ENCODE results near the gene DYNC1LI1.

The DYNC1LI1 gene

DNA sequence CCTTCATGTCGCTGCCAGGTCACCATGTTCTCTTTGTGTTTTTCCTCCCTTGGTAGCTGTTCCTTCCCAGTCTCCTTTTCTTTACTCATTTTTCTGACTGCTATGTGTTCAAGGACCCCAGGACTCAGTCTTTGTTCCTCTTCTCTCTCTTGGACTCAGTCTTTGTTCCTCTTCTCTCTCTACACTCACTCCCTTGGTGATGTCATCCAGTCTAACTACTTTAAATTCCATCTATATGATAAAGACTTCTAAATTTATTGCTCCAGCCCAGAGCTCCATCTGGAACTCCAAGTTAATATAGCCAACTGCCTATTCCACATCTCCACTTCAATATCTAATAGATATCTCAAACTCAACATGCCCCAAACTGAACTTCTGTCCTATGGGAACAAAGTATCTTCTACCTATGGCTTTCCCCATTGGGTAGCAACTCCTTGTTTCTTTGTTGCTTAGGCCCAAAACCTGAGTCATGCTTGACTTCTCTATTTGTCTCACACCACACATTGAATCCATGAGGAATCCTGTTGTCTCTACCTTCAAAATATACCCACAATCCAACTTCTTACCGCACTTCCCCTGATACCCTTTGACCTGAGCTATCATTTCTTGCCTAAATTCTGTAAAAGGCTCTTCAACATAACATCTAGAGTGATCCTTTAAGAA is 4.9 kb upstream of the DYNC1LI1 start:
- TF ChIP-seq, protein P1, sequence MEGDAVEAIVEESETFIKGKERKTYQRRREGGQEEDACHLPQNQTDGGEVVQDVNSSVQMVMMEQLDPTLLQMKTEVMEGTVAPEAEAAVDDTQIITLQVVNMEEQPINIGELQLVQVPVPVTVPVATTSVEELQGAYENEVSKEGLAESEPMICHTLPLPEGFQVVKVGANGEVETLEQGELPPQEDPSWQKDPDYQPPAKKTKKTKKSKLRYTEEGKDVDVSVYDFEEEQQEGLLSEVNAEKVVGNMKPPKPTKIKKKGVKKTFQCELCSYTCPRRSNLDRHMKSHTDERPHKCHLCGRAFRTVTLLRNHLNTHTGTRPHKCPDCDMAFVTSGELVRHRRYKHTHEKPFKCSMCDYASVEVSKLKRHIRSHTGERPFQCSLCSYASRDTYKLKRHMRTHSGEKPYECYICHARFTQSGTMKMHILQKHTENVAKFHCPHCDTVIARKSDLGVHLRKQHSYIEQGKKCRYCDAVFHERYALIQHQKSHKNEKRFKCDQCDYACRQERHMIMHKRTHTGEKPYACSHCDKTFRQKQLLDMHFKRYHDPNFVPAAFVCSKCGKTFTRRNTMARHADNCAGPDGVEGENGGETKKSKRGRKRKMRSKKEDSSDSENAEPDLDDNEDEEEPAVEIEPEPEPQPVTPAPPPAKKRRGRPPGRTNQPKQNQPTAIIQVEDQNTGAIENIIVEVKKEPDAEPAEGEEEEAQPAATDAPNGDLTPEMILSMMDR (IDR thresholded peaks at IDR 0.05; ENCODE audit: extremely low read depth, insufficient read depth, missing control alignments) = no peak
- in situ Hi-C loops (cut with MboI; ENCODE audit: low pct_unique_long_range_greater_than_20kb, low sequenced_read_pairs, unreplicated experiment) = no loop called here
- no peak for DNase-seq (ENCODE audit: low spot score)

DNA sequence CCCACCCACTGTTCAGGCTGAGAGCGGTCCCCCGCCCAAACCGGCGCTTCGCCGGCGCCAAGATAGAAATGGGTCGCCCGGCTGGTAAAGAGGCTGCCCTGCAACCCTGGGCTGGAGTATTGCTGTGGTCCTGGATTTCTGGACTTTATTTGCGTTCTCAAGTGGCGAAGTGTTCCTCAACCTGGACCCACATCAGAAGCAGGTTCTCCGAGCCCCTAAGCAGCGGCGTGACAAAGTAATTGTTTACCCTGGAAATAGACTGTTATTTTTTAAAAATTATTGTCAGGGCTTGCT is 481 bp upstream of the DYNC1LI1 start:
- no peak for DNase-seq (ENCODE audit: low spot score)
- TF ChIP-seq, protein P1 (IDR thresholded peaks at IDR 0.05; ENCODE audit: extremely low read depth, insufficient read depth, missing control alignments) = no peak
- in situ Hi-C loops (cut with MboI; ENCODE audit: low pct_unique_long_range_greater_than_20kb, low sequenced_read_pairs, unreplicated experiment) = no loop called here

GRCh38 chr3:32569540-32570420 is 878 bp downstream of the DYNC1LI1 start:
- DNase-seq (ENCODE audit: low spot score) = peak; percentile 50

DNA sequence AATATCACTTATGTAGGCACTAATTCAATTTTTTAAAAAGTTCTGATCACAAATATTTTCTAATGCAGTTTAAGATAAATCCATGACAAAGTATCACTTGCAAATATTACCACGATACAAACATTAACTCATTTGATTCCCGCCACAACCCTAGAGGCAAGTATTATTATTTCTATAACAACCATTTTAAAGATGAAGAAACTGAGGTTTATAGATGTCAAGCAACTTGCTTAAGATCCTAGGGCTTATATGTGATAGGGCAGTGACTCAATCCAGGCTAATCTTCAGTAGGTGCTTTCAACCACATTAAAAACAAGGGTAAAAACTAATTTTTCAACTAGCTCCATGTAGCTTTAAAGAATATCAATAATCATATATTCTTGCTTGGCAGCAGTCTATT is 1.7 kb downstream of the DYNC1LI1 start:
- no peak for DNase-seq (ENCODE audit: low spot score)
- TF ChIP-seq, protein P1 (IDR thresholded peaks at IDR 0.05; ENCODE audit: extremely low read depth, insufficient read depth, missing control alignments) = no peak
- in situ Hi-C loops (cut with MboI; ENCODE audit: low pct_unique_long_range_greater_than_20kb, low sequenced_read_pairs, unreplicated experiment) = no loop called here

More at GRCh38 chr3:32569540-32570420, 878 bp downstream of the DYNC1LI1 start:
- TF ChIP-seq, protein P1 (IDR thresholded peaks at IDR 0.05; ENCODE audit: extremely low read depth, insufficient read depth, missing control alignments) = no peak
- in situ Hi-C loops (cut with MboI; ENCODE audit: low pct_unique_long_range_greater_than_20kb, low sequenced_read_pairs, unreplicated experiment) = no loop called here

DNA sequence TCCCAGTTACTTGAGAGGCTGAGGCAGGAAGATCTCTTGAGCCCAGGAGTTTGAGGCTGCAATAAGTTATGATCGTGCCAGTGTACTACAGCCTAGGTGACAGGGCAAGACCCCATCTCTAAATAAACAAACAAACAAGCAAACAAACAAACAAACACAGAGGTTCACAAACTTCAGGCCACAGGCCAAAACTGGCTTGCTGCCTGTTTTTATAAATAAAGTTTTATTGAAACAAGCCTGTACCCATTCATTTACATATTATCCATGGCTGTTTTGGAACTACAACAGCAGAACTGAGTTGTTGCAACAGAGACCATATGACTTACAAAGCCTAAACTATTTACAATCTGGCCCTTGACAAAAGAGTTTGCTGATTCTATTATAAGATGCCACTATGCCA is 6.5 kb downstream of the DYNC1LI1 start:
- in situ Hi-C loops (cut with MboI; ENCODE audit: low pct_unique_long_range_greater_than_20kb, low sequenced_read_pairs, unreplicated experiment) = no loop called here
- TF ChIP-seq, protein P1 (IDR thresholded peaks at IDR 0.05; ENCODE audit: extremely low read depth, insufficient read depth, missing control alignments) = no peak
- DNase-seq (ENCODE audit: low spot score) = no peak

- TF ChIP-seq, protein P1 (IDR thresholded peaks at IDR 0.05; ENCODE audit: extremely low read depth, insufficient read depth, missing control alignments) = no peak
- no peak for DNase-seq (ENCODE audit: low spot score)
- in situ Hi-C loops (cut with MboI; ENCODE audit: low pct_unique_long_range_greater_than_20kb, low sequenced_read_pairs, unreplicated experiment) = no loop called here
Observed at GRCh38 chr3:32562640-32563039, 8.0 kb downstream of the DYNC1LI1 start.
